T-helper 9 cell (primary cell): ENCODE data around the gene TADA2B.
"Not testable (repeated sequence)": the region's sequence is repeated elsewhere in the genome, so short reads cannot be mapped to it uniquely, and the experiment has no call there.

Experiments used
- DNase-seq: peaks from one replicate; pipeline ENCODE4 v3.0.0-alpha.2; 2020

Gene TADA2B

DNA sequence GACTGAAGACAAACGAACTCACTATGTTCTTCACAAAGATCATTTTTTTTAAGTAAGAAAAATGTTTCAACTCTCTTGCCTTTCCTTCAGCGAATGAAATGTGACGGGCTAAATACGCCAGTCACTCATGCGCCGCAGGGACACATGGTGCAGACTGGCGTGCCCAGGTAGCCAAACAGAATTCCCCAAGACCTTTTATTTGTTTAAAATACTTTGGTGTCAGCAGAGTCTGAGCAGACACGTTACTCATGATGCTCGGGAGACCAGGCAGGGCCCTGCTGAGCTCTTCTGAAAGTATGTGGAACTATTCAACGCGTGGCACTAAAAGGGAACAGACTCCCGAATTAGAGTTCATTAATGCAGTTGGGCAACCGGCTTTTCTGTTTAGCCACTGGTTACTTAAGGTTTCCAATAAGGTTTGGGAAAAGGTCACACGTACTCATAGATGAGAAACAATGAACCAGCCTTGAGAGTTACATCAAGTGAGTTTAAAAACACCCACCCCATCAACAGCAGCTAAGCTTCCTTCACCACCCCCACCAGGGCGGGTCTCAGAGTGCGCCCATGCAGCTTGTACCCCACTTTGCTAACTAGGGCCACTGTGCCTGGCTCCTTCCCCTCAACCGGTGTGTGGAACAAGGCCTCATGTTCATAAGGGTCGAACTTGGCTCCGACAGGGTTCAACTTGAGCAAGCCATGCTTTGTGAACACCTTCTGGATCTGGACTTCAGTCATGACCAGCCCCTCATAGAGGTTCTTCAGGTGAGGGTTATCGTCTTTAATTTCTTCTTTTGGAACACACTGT lies 17.4 kb downstream of the TADA2B start:
- DNase-seq: no peak

DNA sequence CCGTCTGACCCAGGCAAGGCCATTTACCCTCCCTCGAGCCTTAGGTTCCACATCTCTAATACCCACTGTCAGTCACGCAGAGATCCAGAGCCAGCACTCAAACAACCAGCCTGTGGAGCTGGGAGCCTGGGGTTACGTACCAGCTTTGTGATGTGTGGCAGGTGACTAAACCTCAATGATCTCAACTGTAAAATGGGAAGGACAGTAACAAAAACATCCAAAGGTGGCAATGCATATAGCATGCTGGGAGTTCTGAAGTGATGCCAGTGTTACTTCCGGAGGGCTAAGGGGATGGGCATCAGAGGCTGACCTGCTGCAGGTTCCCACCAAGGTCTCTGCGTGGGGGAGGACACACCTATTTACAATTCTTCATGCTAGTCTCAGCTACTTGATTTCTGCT lies 18.6 kb downstream of the TADA2B start:
- no peak for DNase-seq

- DNase-seq: no peak
Measured at GRCh38 chr4:7062816-7063215, 19.6 kb downstream of the TADA2B start.

GRCh38 chr4:7063362-7063761 lies 20.2 kb downstream of the TADA2B start:
- DNase-seq: no peak

DNA sequence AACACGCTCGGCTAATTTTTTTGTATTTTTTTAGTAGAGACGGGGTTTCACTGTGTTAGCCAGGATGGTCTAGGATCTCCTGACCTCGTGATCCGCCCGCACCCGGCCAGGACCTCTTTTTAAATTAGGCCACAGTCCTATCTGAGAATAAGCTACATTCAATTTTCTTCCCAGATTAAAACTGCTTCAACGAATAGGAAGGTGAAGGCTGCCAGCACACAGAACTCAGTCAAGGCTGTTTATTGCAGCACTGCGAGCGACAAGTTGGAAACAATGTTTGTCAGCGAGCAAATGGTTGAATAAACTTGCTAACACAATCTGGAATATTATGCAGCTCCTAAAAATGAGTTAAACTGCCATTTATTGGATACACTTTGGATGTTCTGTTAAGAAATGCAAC lies 22.8 kb downstream of the TADA2B start:
- DNase-seq: no peak

DNA sequence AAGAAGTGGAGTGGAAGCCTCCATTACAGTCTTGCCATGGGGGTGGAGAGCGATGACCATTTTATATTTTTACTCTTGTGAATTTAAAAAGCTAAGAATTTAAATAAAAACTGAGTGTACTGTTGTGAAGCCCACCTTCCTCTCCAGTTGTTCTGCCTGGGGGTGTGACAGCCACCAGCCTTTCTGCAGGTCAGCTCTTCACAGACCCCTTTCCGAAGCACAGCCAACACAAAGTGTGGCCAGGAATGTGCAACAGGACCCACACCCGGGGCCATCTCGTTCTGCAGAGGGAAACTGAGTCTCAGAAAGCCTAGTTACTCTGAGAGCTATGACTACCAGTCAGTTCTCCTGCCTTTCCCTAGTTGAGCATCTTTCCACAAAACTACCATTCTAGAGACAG lies 23.3 kb downstream of the TADA2B start:
- no peak for DNase-seq

DNA sequence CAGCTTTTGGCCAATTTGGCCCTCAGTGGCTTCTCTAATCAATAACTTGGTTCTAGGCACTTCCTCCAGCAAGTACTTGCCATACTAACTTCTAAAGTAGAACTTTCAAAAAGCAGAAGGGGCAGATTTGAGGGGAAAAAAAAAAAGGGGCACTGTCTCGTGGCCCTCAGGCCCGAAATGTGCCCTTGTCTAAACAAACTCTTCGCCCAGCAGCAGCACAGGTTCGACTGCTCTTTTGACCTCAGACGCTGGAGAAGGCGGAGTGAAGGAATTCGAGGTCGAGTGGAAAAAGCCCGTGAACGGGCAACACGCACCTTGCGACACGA lies 23.9 kb downstream of the TADA2B start:
- DNase-seq: no peak

- peak; percentile 100 for DNase-seq
Measured at GRCh38 chr4:7067452-7068278, 24.5 kb downstream of the TADA2B start, which contains the start of gene GRPEL1. Gene GRPEL1, minus strand, starts transcription at chr4:7068064. Its CDS starts 32 bp downstream, at chr4:7068032.

DNA sequence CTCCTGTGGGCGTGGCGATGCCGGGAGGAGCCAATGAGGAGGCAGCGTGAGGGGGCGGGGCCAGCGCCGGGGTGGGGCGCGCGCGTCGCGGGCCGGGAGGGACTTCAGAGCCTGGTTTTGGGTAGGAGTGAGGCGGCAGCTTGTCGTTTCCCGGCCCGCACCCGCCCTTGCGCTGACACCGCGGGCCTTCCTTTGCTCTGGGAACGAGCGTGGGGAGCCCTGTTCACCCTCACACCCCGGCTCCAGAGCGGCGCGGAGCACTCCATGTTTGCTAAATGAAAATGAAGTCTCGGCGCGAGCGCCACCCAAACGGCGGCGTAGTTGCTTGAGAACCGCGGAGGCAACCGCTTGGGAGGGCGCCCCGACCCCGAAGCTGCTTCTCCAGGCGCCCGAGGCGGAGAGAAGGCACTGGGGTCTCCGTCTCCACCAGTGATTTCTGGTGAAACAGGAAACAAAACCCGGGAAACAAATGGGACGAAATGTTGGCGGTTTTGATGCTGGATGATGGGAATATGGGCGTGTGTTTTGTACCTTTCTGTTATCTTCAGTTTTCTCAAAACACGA lies 25.2 kb downstream of the TADA2B start:
- DNase-seq: no peak

DNA sequence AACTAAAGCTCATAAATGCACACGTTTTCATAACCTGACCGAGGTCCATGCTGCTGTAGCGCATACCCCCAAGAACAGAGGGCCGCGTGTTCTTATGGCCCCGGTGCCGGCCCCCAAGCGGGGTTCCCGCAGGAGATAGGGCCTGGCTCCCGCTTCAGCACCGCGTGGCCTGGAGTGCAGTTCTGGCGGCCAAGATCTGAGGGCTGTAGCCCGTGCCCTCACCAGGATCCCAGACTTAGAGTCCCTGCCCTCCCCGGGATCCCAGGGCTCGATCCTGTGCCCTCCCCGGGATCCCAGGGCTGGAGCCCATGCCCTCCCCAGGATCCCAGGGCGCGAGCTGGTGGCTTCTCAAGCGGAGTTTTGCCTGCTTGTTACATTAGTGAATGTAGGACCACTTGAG lies 25.7 kb downstream of the TADA2B start:
- no peak for DNase-seq

DNA sequence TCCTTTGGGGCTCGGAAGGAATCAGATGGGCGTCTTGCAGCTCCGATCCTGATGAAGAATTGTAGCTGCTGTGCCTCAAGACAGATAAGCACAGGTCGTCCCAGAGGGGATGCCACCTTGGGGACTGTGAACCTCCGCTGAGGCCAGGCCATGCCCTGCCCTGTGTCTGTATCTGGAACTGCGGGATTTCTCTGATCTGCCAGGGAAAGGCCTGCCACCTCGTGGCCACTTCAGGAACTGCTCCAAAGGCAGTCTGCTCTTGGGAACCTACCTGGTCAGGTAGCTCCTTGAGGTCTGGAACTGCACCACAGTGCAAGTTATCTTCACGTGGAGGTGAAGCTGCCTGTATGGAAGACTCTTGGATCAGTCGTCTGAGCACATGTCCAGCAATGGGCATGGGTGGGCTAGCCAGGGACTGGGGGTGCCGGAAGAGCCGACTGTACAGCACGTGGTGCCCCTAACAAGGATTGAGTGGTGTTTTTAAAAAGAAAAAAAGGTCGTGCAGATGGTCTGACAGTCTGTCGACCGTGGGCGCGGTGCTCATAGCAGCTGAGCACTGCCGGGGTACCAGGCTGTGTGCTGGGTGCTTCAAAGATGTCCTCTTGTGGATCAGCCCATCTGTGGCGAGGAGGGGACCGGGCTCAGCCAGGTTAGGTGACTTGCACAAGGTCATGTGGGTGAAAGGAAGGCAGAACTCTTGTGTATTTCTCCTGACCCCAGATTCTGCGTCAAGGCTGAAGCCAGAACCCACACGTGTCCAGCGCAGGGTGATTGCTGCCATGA lies 27.7 kb downstream of the TADA2B start:
- peak; percentile 88 for DNase-seq

GRCh38 chr4:7073059-7073458 lies 29.9 kb downstream of the TADA2B start:
- DNase-seq: no peak

- no peak for DNase-seq
Measured at GRCh38 chr4:7073526-7074390, 30.6 kb downstream of the TADA2B start.

DNA sequence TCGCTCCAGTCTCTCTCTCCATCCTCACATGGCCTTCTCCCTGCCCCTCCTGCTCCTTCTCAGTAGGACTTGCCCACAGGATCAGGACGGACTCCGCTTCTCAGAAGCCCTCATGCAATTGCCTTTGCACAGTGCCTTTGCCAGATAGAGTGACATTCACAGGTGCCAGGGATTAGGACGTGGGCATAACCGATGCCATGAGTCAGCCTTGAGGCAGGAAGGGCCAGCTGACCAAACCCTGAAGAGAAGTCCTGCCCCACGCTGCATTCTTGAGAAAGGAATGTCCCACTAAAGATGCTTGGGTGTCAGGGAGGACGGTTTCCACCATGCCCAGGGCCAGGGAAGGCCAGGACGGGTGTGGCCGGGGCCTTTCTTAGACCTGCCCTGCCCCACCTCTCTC lies 31.3 kb downstream of the TADA2B start:
- DNase-seq: no peak

- no peak for DNase-seq
Measured at GRCh38 chr4:7075962-7076695, 33.0 kb downstream of the TADA2B start.

GRCh38 chr4:7076696-7077082 lies 33.5 kb downstream of the TADA2B start:
- no peak for DNase-seq

- DNase-seq: no peak
Measured at GRCh38 chr4:7077371-7077770, 34.2 kb downstream of the TADA2B start.

DNA sequence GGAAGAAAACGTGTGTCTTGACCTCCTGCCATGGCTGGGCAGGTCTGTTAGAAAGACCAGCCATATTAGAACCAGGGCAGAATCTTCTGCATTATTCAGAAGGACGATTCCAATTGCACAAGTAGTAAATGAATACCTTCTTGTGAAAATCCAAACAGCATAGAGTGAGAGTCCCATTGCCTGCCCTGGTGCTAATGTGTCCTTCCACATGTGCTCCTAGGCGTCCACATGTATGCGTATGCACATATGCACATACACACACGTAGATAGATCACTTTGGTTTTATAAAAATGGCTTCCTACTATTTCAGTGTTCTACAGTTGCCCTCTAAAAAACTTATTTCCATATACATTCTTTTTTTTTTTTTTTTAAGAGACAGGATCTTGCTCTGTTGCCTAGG lies 34.9 kb downstream of the TADA2B start:
- no peak for DNase-seq

DNA sequence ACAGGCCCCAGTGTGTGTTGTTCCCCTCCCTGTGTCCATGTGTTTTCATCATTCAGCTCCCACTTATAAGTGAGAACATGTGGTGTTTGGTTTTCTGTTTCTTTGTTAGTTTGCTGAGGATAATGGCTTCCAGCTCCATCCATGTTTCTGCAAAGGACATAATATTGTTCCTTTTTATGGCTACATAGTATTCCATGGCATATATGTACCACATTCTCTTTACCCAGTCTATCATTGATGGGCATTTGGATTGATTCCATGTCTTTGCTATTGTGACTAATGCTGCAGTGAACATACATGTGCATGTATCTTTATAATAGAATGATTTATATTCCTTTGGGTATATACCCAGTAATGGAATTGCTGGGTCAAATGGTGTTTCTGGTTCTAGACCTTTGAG lies 36.3 kb downstream of the TADA2B start:
- not testable (repeated sequence) for DNase-seq

GRCh38 chr4:7079909-7080308 lies 36.7 kb downstream of the TADA2B start:
- not testable (repeated sequence) for DNase-seq
